Measurements from ENCODE around the gene MEGF6.

Gene MEGF6

GRCh38 chr1:3555131-3555920 is 56.0 kb downstream of the MEGF6 start:
- DNase-seq (ENCODE audit: low read depth), result no peak

GRCh38 chr1:3553940-3554223 is 57.4 kb downstream of the MEGF6 start:
- DNase-seq (ENCODE audit: low read depth), result no peak

DNA sequence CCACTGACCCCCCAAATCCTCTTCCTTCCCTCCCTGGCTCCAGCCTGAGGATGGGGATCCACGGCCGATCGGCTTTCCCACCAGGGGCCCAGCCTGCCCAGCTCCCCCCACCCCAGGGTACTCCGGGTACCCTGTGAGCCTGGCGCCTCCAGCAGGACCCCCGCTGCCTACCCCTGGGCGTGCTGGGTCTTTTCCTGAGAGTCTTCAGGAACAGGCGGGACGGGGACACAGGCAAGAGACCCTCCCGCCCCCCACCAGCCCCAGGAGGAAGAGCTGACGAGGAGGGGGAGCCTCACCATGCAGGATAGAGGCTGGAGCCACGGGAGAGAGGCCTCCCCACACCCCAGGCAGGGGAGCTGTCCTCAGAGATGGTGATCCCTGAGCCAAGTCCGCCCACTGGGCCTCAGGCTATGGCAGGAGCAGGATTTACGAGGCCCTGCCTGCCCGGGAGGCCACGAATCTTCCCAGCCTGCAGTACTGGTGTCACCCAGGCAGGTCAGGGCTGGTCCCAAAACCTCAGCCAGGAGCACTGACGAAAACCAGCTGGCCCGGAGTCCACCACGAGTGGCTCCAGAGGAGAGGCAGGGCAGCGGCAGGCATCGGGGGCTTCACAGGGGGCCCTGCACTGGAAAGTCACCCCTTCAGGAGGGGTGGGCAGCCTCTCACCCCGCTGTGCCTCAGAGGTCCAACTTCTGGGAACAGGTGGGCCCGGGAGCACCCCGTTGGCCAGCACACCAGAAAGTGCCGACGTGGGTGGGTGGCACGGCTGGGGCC is 58.0 kb downstream of the MEGF6 start:
- DNase-seq (ENCODE audit: low read depth), result no peak

GRCh38 chr1:3552751-3553150 is 58.6 kb downstream of the MEGF6 start:
- DNase-seq (ENCODE audit: low read depth), result no peak

- DNase-seq (ENCODE audit: low read depth), result no peak
Observed at GRCh38 chr1:3552176-3552575, 59.1 kb downstream of the MEGF6 start.

DNA sequence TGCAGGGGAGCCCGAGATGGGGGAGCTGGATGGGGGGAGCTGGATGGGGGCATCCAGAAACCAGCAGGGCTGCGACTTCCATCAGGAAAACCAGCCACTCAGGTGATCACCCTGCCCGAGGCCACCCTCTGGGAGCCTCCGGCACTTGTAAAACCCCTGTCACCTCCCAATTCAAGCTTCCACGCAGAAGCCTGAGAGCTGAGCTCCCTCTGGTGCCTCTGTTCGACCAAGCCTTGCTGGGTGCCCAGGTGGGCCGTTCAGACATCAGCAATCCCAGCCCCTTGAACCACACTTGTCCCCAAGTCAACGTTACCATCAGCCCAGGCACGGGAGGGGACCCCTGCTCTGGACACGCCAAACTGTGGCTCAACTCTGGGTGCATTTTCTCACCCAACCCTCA is 59.6 kb downstream of the MEGF6 start:
- no peak for DNase-seq (ENCODE audit: low read depth)

DNA sequence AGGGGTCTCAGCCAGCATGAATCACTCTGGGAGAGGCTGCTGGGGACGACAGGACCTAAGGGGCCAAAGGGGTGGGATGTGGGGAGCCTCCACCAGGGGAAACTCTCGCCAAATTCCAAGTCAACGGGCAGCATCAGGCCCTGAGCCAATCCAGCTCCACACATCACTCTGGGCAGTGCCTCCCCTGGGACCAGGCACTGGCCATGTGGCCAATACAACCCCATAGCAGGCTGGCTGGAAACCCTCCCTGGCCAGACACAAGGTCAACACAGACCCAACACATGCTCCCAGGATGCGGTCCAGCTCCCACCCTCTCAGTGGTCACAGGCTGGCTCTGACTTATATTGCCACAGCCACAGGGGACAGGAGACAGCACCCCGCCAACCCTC is 60.0 kb downstream of the MEGF6 start:
- DNase-seq (ENCODE audit: low read depth), result no peak

GRCh38 chr1:3550511-3551289 is 60.6 kb downstream of the MEGF6 start:
- no peak for DNase-seq (ENCODE audit: low read depth)

GRCh38 chr1:3548895-3549294 is 62.4 kb downstream of the MEGF6 start:
- no peak for DNase-seq (ENCODE audit: low read depth)

DNA sequence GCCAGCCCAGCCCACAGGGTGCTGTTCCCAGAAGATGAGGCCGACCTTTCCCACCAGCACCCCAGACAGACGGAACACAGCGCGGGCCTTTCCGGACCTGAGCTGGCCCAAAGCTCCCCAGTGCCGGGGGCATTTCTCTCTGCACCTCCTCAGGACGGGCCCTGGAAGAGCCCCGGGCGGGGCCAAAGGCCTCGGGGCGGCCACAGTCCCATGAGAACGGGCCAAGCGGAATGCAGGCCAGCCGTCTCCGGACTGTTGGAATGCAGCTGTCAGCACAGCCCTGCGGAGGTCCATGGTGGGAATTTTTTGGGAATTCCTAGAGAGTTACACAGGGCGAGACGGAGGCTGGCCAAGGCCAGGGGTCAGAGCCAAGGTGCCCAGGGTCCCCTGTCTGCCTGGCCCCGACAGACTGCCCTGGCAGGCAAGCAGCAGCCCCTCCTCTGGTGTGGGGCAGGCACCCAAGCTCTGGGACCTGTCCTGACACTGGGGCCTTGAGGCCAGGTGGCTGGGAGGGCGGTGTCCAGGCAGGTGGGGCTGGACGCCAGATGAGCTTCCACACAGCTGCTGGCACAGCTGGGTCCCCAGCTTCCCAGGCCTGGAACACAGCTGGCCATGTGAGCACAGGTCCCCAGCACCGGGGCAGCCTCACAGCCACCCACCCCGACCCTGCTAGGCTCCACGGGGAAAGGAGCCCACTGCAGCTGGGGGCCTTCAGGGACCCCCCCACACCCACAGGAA is 63.0 kb downstream of the MEGF6 start:
- DNase-seq (ENCODE audit: low read depth), result peak; percentile 77

DNA sequence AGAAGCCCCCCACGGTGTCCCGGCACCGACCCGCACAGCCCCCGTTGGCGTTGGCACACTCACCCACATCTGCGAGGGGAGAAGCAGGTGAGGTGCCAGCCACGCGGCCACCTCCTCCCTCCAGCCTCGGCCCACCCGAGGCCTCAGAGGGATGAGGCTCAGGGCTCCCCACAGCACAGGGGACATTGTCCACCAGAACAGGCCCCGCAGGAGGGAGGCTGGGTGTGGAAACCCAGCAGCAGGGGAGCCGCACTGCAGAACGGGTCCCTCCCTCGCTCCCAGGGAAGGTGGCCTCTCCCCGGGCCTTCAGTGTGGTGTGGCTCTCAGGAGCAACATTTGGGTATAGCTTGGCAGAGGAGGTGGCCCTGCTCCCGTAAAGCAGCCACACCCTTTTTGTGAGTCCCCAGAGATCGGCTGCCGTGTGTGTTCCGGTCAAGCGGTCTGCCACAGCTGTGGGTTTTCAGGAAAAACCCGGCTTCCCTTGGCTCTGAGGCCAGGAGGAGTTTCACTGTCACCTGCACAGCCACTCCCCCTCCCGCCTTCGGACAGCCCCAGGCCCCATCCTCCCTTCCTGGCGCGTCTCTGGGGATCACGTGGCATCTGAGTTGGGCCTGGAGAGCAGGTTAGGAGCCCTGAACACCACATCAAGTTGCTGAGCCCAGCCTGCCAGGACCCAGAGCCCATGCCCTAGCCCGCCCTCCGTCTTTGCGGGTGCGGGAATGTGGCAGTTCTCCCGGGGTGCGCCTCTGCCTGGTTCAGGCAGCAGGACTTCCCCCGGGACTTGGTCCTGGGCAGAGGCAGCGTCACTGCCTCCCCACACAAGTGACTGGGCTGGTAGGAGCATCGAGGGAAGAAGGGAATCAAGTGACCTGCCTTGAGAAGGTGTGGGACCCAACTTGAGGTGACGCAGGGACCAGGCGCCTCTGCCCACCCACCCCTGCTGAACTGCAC is 64.0 kb downstream of the MEGF6 start:
- no peak for DNase-seq (ENCODE audit: low read depth)

DNA sequence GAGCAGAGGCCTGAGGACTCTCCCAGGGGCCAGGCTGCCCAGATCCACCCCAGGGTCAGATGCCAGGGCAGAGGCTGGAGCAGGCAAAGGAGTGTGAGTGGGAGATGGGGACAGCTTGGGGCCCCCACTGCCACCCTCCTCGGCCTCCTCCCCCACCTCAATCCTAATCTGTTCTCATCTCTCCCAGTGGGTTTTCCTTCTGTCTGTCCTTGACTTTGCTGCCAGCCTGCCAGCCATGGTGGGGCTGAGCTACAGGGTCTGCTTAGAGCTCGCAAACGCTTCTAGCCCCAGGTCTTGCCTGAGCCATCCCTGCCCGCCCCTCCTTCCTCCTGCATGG is 65.3 kb downstream of the MEGF6 start:
- DNase-seq (ENCODE audit: low read depth), result no peak

DNA sequence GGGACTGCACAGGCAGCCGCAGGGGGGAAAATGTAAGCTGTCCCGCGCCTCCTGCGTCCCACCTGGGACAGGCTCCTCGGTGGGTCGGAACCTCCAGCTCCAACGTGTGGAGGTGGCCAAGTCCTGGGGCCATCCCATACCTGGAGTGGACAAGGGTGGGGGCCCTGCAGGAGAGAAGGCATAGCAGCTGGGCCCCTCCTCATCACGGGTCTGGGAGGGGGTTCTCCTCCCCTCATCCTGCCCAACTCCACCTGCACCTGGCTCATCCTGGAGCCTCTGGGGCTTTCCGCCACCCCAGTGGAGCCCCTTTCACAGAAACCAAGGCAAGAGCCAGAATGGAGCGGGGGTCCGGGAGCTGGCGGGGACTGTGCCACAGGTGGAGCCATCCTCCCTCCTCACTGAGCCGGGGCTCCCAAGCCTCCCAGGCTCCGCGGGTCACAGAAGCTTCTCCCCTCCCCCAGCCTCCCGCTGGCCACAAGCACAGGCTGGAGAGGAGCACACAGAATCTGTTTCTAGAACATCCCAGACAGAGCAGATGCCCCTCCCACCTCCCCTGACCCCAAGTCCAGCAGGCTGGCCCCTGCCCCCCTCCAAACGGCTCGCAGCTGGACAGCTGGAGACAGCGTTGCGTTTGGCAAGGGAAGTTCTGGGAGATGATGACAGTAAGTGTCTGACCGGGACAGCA is 65.8 kb downstream of the MEGF6 start:
- DNase-seq (ENCODE audit: low read depth), result no peak

DNA sequence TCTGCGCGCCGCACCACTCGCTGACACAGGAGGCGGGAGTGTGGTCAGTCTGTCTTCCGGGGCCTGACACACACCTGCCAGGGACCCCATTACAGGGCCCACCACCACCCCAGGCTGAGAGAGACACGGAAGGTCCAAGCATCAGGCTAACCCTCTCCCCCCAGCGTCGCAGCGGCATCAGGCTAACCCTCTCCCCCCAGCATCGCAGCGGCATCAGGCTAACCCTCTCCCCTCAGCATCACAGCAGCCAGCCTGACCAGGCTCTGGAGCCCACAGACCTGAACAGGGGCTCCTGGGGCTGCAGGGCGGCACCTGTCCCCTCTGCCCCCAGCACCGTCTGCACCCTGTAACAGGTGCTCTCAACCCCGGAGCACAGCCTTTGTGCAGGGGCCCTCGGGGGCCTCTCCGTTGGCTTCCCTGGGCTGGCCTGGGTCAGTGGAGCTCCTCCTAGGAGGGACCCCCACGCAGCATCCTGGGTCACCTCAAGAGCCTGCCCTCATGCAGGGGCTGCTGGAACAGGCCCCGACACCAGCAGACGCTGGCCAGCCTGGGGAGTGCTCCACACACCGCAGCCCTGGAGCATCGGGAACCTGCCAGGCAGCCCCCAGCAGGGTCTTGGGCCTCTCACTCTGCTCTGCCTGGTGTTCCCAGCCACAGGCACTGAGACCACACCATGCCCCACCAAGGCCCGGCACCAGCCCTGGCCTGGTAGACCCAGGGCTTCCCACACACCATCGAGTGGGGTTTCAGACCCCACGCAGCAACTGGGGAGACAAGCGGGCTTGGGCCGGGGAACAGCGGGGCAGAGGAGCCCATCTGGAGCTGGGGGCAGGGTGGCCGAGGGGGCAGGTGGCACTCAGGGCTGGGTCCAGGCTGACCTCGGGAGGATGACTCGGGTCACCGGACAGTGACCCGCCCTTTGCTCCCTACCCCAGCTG is 67.0 kb downstream of the MEGF6 start:
- DNase-seq (ENCODE audit: low read depth), result no peak

GRCh38 chr1:3543076-3544039 is 68.0 kb downstream of the MEGF6 start:
- DNase-seq (ENCODE audit: low read depth), result peak; percentile 92

DNA sequence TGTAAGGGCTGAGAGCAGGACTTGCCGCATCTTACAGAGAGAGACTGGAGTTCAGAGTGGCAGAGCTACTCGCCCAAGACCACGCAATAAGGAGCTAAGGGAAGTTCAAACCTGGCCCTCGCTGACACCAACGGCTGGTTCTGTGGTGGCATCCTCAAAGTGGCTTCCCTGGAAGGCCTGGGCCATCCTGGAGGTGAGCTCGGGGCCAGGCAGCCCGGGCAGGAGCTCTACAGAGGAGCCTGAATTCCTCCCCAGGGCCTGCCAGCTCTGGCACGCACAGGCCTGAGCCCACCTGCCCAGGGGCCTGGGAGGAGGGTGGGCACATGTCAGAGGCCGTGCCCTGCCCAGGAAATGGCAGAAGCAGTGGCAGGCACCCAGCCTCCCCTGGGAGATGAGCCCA is 68.6 kb downstream of the MEGF6 start:
- no peak for DNase-seq (ENCODE audit: low read depth)

GRCh38 chr1:3541936-3542335 is 69.4 kb downstream of the MEGF6 start:
- DNase-seq (ENCODE audit: low read depth), result no peak

DNA sequence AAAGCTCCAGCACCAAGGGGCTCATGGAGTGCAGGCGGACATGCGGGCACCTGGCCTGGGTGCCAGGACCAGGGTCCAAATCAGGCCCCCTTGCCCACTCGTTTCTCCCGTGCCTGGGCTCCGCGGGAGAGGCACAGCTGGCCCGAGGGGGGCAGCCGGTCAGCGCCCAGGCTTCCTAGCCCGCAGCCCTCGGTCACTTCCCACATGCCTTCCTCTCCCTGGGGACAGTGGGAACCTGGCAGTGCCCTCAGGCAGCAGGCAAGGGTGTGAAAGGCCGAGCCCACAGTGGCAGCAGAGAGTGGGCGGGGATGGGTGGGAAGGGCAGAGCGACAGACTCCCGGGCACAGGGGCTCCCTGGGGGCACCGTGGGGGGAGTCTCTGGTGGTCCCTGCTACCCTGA is 69.8 kb downstream of the MEGF6 start:
- no peak for DNase-seq (ENCODE audit: low read depth)

Data from ELR (cell line).